Gastrocnemius medialis (tissue), 4 donors: ENCODE results near the gene ART5.

Source experiments
- POLR2A ChIP-seq, 2 donors: fragments of 450-650 bp; IDR thresholded peaks; one replicate each; pipeline ENCODE4 v1.6.1; 2017; ENCODE audit warnings: antibody characterized with exemption in 2 of 2, mild to moderate bottlenecking in 2 of 2, moderate library complexity in 2 of 2
- TF ChIP-seq, protein P1 (sequence below), 5 experiments: fragments of 450-650 bp in 3 of 5; fragments of 200-600 bp in 2 of 5; sonication (generic) in 2 of 5; IDR thresholded peaks in 4 of 5; conservative IDR thresholded peaks in 1 of 5; 1 replicate in 4 of 5; 2 replicates in 1 of 5; pipeline ENCODE4 v1.5.1; 2016 to 2019; ENCODE audit warnings: antibody characterized with exemption in 5 of 5, mild to moderate bottlenecking in 3 of 5, moderate library complexity in 3 of 5

DNA sequence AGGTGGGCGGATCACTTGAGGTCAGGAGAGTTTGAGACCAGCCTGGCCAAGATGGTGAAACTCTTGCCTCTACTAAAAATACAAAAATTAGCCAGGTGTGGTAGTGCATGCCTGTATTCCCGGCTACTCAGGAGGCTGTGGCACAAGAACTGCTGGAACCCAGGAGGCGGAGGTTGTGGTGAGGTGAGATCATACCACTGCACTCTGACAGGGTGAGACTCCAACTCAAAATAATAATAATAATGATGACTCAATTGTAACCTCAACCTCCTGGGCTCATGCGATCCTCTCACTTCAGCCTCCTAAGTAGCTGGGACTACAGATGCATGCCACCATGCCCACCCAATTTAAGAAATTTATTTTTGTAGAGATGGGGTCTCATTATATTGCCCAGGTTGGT, 45.0 kb upstream of the ART5 start:
- TF ChIP-seq, protein P1, sequence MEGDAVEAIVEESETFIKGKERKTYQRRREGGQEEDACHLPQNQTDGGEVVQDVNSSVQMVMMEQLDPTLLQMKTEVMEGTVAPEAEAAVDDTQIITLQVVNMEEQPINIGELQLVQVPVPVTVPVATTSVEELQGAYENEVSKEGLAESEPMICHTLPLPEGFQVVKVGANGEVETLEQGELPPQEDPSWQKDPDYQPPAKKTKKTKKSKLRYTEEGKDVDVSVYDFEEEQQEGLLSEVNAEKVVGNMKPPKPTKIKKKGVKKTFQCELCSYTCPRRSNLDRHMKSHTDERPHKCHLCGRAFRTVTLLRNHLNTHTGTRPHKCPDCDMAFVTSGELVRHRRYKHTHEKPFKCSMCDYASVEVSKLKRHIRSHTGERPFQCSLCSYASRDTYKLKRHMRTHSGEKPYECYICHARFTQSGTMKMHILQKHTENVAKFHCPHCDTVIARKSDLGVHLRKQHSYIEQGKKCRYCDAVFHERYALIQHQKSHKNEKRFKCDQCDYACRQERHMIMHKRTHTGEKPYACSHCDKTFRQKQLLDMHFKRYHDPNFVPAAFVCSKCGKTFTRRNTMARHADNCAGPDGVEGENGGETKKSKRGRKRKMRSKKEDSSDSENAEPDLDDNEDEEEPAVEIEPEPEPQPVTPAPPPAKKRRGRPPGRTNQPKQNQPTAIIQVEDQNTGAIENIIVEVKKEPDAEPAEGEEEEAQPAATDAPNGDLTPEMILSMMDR (IDR thresholded peaks at IDR 0.05 in 4 of 5, conservative IDR thresholded peaks at IDR 0.05 in 1 of 5), result no peak
- TF ChIP-seq POLR2A (IDR thresholded peaks at IDR 0.05), result no peak
